IPS-18c (cell line): ENCODE results near the gene FBXO44.

Source experiments
- H3K4me3 ChIP-seq: 2 replicates; pipeline ENCODE4 v1.7.0; 2013; ENCODE audit warnings: low read depth, mild to moderate bottlenecking, low read length, moderate library complexity; ENCODE audit not compliant: insufficient read depth
- H3K9me3 ChIP-seq: one replicate; pipeline ENCODE4 v1.6.1; 2013; ENCODE audit warnings: mild to moderate bottlenecking, low read length, moderate library complexity; ENCODE audit not compliant: control insufficient read depth, insufficient read depth

The FBXO44 gene

GRCh38 chr1:11712285-11712684 lies 57.6 kb downstream of the FBXO44 start:
- H3K9me3 ChIP-seq: no peaks in the 10 kb centered on the region
- H3K4me3 ChIP-seq: no peak overlapping the region
